SU-DHL-6 (cell line): ENCODE data around the gene FCHO1.

Source experiments
- EZH2phosphoT487 ChIP-seq: fragments of 200-600 bp; sonication (generic), shearing (Covaris generic); conservative IDR thresholded peaks from 2 replicates; pipeline ENCODE4 v1.6.1; 2018; ENCODE audit warnings: mild to moderate bottlenecking, antibody characterized with exemption, low read length, moderate library complexity, mixed read lengths
- TF ChIP-seq, protein P1 (sequence below): fragments of 200-600 bp; sonication (generic); IDR thresholded peaks from one replicate; pipeline ENCODE4 v1.5.1; 2017; ENCODE audit warnings: antibody characterized with exemption, mild to moderate bottlenecking, low read length, moderate library complexity; ENCODE audit not compliant: insufficient read depth, poor library complexity, severe bottlenecking

GRCh38 chr19:17721111-17721628 lies 30.1 kb upstream of the FCHO1 start:
- TF ChIP-seq, protein P1, sequence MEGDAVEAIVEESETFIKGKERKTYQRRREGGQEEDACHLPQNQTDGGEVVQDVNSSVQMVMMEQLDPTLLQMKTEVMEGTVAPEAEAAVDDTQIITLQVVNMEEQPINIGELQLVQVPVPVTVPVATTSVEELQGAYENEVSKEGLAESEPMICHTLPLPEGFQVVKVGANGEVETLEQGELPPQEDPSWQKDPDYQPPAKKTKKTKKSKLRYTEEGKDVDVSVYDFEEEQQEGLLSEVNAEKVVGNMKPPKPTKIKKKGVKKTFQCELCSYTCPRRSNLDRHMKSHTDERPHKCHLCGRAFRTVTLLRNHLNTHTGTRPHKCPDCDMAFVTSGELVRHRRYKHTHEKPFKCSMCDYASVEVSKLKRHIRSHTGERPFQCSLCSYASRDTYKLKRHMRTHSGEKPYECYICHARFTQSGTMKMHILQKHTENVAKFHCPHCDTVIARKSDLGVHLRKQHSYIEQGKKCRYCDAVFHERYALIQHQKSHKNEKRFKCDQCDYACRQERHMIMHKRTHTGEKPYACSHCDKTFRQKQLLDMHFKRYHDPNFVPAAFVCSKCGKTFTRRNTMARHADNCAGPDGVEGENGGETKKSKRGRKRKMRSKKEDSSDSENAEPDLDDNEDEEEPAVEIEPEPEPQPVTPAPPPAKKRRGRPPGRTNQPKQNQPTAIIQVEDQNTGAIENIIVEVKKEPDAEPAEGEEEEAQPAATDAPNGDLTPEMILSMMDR = no peak
- no peak for TF ChIP-seq EZH2phosphoT487
